GM18867 (cell line): Measurements from ENCODE around the gene PTK6.

Experiments used
- ATAC-seq: cut with Tn5 transposase; IDR thresholded peaks from one replicate; pipeline ENCODE4 v1.9.1; 2021; ENCODE audit warnings: mild to moderate bottlenecking, moderate library complexity; ENCODE audit not compliant: unreplicated experiment

Gene PTK6

GRCh38 chr20:63497138-63497945 is 39.8 kb downstream of the PTK6 start:
- ATAC-seq = no peak

GRCh38 chr20:63496596-63497120 is 40.5 kb downstream of the PTK6 start:
- no peak for ATAC-seq

- ATAC-seq = peak; percentile 40
These were observed 41.2 kb downstream of the PTK6 start for GRCh38 chr20:63495741-63496595.

GRCh38 chr20:63495167-63495720 is 41.9 kb downstream of the PTK6 start:
- no peak for ATAC-seq

GRCh38 chr20:63494420-63495166 is 42.6 kb downstream of the PTK6 start:
- ATAC-seq = no peak

- ATAC-seq = no peak
These were observed 43.1 kb downstream of the PTK6 start for GRCh38 chr20:63494084-63494419.

GRCh38 chr20:63493563-63494020 is 43.6 kb downstream of the PTK6 start:
- no peak for ATAC-seq

GRCh38 chr20:63492982-63493381 is 44.2 kb downstream of the PTK6 start:
- ATAC-seq = no peak

- ATAC-seq = no peak
These were observed 44.7 kb downstream of the PTK6 start for GRCh38 chr20:63492518-63492917.

- ATAC-seq = no peak
These were observed 45.4 kb downstream of the PTK6 start for GRCh38 chr20:63491635-63492230.

- ATAC-seq = no peak
These were observed 46.1 kb downstream of the PTK6 start for GRCh38 chr20:63491078-63491477.

GRCh38 chr20:63490416-63490815 is 46.8 kb downstream of the PTK6 start:
- ATAC-seq = no peak

- no peak for ATAC-seq
These were observed 48.6 kb downstream of the PTK6 start for GRCh38 chr20:63488315-63489251.

- no peak for ATAC-seq
These were observed 49.4 kb downstream of the PTK6 start for GRCh38 chr20:63487781-63488241.

GRCh38 chr20:63487116-63487764 is 49.9 kb downstream of the PTK6 start:
- ATAC-seq = no peak

GRCh38 chr20:63486300-63486855 is 50.8 kb downstream of the PTK6 start:
- no peak for ATAC-seq

GRCh38 chr20:63484651-63485403 is 52.3 kb downstream of the PTK6 start:
- no peak for ATAC-seq

GRCh38 chr20:63484236-63484635 is 52.9 kb downstream of the PTK6 start:
- no peak for ATAC-seq
